ENCODE measurements around the gene UBE4B.
A peak's percentile ranks its signal among the peaks of the same experiment; 100 is the strongest.
"Not testable (repeated sequence)": the region's sequence is repeated elsewhere in the genome, so short reads cannot be mapped to it uniquely, and the experiment has no call there.

UBE4B gene

DNA sequence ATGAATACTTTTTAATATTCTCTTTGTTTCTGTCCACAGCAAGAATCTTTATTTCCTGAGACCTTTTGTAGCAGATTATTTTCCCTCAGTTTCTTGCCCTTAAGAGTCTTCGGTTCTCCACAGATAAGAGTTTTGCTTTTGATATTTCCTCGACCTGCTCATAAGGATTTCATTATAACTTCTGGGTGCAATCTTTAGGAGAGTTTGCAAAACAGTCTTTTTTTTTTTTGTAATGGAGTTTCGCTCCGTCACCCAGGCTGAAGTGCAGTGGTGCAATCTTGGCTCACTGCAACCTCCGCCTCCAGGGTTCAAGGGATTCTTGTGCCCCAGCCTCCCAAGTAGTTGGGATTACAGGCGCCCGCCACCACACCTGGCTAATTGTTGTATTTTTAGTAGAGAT lies 10.1 kb upstream of the UBE4B start:
- Histone ChIP-seq H3K4me3 (ENCODE audit: low read length) (no peak overlapping the region), H3K4ac (ENCODE audit: low read depth, low read length) (no peak overlapping the region), H3K23ac (ENCODE audit: low read length) (no peak overlapping the region), H3K4me2 (ENCODE audit: low read length) (no peak overlapping the region), H4K5ac (ENCODE audit: low read length) (no peak overlapping the region), H3K36me3 (ENCODE audit: control insufficient read depth, insufficient read depth, low read length) (no peaks in the 10 kb centered on the region), H4K8ac (ENCODE audit: low read depth, low read length) (no peak overlapping the region), H3K9ac (ENCODE audit: low read length) (no peak overlapping the region), H2BK15ac (replicated peaks; ENCODE audit: low read depth) (no peak overlapping the region), H3K79me2 (ENCODE audit: control insufficient read depth, insufficient read depth, low read length) (no peaks in the 10 kb centered on the region), H2AK5ac (ENCODE audit: low read length) (no peak overlapping the region), H3K27ac (ENCODE audit: low read depth, low read length) (no peak overlapping the region), H3K18ac (ENCODE audit: low read length) (no peak overlapping the region), H3K56ac (ENCODE audit: low read length) (no peak overlapping the region), H3K79me1 (ENCODE audit: low read length) (no peaks in the 10 kb centered on the region), H2BK120ac (ENCODE audit: low read depth, low read length) (no peak overlapping the region), H2BK5ac (ENCODE audit: low read length) (no peak overlapping the region), H3K27me3 (ENCODE audit: insufficient read depth, low read length, poor library complexity) (no peaks in the 10 kb centered on the region), H3K4me1 (ENCODE audit: control insufficient read depth, low read depth, low read length) (no peaks in the 10 kb centered on the region)
- WGBS (ENCODE audit: extremely low coverage, insufficient coverage, low lambda C conversion rate) = no CpG with 5 or more reads among the region's 7 CpGs
- DNase-seq = no peak

DNA sequence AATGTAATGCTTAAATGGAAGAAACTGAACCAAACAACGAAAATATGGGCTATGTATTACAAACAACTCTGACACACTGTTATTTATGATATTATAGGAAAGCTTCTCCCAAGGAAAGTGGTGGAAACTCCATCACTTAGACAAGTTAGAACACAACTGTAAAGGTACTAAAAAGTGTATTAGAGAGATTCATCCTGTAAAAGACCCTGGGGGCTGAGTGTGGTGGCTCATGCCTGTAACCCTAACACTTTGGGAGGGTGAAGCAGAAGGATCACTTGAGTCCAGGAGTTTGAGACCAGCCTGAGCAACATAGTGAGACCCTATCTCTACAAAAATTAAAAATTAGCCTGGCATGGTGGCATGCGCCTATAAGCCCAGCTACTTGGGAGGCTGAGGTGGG lies 7.4 kb upstream of the UBE4B start:
- Histone ChIP-seq H4K5ac (ENCODE audit: low read length) (no peak overlapping the region), H3K4me2 (ENCODE audit: low read length) (no peak overlapping the region), H3K4me3 (ENCODE audit: low read length) (no peak overlapping the region), H3K27ac (ENCODE audit: low read depth, low read length) (no peak overlapping the region), H2BK5ac (ENCODE audit: low read length) (no peak overlapping the region), H3K4ac (ENCODE audit: low read depth, low read length) (no peak overlapping the region), H3K79me1 (ENCODE audit: low read length) (no peaks in the 10 kb centered on the region), H3K36me3 (ENCODE audit: control insufficient read depth, insufficient read depth, low read length) (no peaks in the 10 kb centered on the region), H3K9ac (ENCODE audit: low read length) (no peak overlapping the region), H3K4me1 (ENCODE audit: control insufficient read depth, low read depth, low read length) (no peaks in the 10 kb centered on the region), H2AK5ac (ENCODE audit: low read length) (no peak overlapping the region), H3K27me3 (ENCODE audit: insufficient read depth, low read length, poor library complexity) (no peaks in the 10 kb centered on the region), H3K79me2 (ENCODE audit: control insufficient read depth, insufficient read depth, low read length) (no peaks in the 10 kb centered on the region), H4K8ac (ENCODE audit: low read depth, low read length) (no peak overlapping the region), H3K56ac (ENCODE audit: low read length) (no peak overlapping the region), H2BK120ac (ENCODE audit: low read depth, low read length) (no peak overlapping the region), H3K18ac (ENCODE audit: low read length) (no peak overlapping the region), H2BK15ac (replicated peaks; ENCODE audit: low read depth) (no peak overlapping the region), H3K23ac (ENCODE audit: low read length) (no peak overlapping the region)
- DNase-seq = no peak
- no CpG with 5 or more reads among the region's 2 CpGs for WGBS (ENCODE audit: extremely low coverage, insufficient coverage, low lambda C conversion rate)

DNA sequence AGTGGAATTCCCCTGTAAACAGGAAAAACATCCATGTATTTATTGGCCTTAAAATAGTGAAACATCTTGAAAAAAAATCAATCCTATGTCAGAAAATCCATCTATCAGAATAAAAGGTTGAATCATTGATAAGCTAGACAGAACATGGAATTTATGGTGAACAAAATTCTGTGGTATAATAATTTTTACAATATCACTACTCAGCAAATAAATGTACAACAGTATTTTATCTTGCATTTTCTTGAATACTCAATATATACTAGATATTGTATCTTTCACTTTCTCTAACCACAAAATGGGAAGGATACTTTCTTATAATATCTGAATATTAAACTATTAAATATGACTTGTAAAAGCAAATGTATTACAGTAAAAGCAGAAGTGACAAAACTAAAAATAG lies 5.7 kb upstream of the UBE4B start:
- no peak overlapping the region for H3K18ac ChIP-seq (ENCODE audit: low read length)
- no peak overlapping the region for H4K8ac ChIP-seq (ENCODE audit: low read depth, low read length)
- H2AK5ac ChIP-seq (ENCODE audit: low read length) = no peak overlapping the region
- no peak overlapping the region for H2BK120ac ChIP-seq (ENCODE audit: low read depth, low read length)
- no peak overlapping the region for H3K4ac ChIP-seq (ENCODE audit: low read depth, low read length)
- no peaks in the 10 kb centered on the region for H3K27me3 ChIP-seq (ENCODE audit: insufficient read depth, low read length, poor library complexity)
- H3K79me2 ChIP-seq (ENCODE audit: control insufficient read depth, insufficient read depth, low read length) = no peaks in the 10 kb centered on the region
- no peak overlapping the region for H3K27ac ChIP-seq (ENCODE audit: low read depth, low read length)
- H3K4me2 ChIP-seq (ENCODE audit: low read length) = no peak overlapping the region
- no peaks in the 10 kb centered on the region for H3K36me3 ChIP-seq (ENCODE audit: control insufficient read depth, insufficient read depth, low read length)
- H3K9ac ChIP-seq (ENCODE audit: low read length) = no peak overlapping the region
- H3K4me1 ChIP-seq (ENCODE audit: control insufficient read depth, low read depth, low read length) = no peaks in the 10 kb centered on the region
- no peak overlapping the region for H3K4me3 ChIP-seq (ENCODE audit: low read length)
- H2BK5ac ChIP-seq (ENCODE audit: low read length) = no peak overlapping the region
- H4K5ac ChIP-seq (ENCODE audit: low read length) = no peak overlapping the region
- H3K23ac ChIP-seq (ENCODE audit: low read length) = no peak overlapping the region
- H3K79me1 ChIP-seq (ENCODE audit: low read length) = no peaks in the 10 kb centered on the region
- no peak for DNase-seq
- H3K56ac ChIP-seq (ENCODE audit: low read length) = no peak overlapping the region
- H2BK15ac ChIP-seq (replicated peaks; ENCODE audit: low read depth) = no peak overlapping the region

DNA sequence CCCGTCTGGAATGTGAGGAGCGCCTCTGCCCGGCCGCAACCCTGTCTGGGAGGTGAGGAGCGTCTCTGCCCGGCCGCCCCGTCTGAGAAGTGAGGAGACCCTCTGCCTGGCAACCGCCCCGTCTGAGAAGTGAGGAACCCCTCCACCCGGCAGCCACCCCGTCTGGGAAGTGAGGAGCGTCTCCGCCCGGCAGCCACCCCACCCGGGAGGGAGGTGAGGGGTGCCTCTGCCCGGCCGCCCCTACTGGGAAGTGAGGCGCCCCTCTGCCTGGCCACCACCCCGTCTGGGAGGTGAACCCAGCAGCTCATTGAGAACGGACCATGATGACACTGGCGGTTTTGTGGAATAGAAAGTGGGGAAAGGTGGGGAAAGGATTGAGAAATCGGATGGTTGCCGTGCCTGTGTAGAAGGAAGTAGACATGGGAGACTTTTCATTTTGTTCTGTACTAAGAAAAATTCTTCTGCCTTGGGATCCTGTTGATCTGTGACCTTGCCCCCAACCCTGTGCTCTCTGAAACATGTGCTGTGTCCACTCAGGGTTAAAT lies 3.7 kb upstream of the UBE4B start:
- H3K27me3 ChIP-seq (ENCODE audit: insufficient read depth, low read length, poor library complexity); H4K8ac ChIP-seq (ENCODE audit: low read depth, low read length); H3K18ac ChIP-seq (ENCODE audit: low read length); H3K4me2 ChIP-seq (ENCODE audit: low read length); H3K79me1 ChIP-seq (ENCODE audit: low read length); H2BK120ac ChIP-seq (ENCODE audit: low read depth, low read length); H3K36me3 ChIP-seq (ENCODE audit: control insufficient read depth, insufficient read depth, low read length); H3K4me3 ChIP-seq (ENCODE audit: low read length); H3K79me2 ChIP-seq (ENCODE audit: control insufficient read depth, insufficient read depth, low read length); H2BK15ac ChIP-seq (replicated peaks; ENCODE audit: low read depth); H3K4me1 ChIP-seq (ENCODE audit: control insufficient read depth, low read depth, low read length); H3K9ac ChIP-seq (ENCODE audit: low read length); H2BK5ac ChIP-seq (ENCODE audit: low read length); DNase-seq; H3K56ac ChIP-seq (ENCODE audit: low read length); H3K23ac ChIP-seq (ENCODE audit: low read length); H3K27ac ChIP-seq (ENCODE audit: low read depth, low read length); H3K4ac ChIP-seq (ENCODE audit: low read depth, low read length); H2AK5ac ChIP-seq (ENCODE audit: low read length); H4K5ac ChIP-seq (ENCODE audit: low read length): not testable (repeated sequence)
- no CpG with 5 or more reads among the region's 24 CpGs for WGBS (ENCODE audit: extremely low coverage, insufficient coverage, low lambda C conversion rate)

DNA sequence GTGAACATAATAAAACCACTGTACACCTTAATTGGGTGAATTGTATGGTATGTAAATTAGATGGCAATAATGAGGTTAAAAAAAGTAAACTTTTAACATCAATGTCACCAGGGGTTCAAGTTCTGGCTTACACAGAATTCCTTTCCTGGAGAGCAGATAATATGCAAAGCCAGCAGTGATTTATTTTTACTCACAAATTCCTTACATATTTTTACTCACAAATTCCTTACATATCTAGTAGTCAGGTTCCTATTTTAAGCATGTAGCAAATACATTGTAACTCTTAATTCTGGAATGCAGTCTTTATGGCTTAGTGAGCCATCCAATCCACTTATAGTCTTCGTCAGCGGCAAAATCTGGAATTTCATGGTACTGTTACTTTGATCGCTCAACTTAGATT lies 1.3 kb upstream of the UBE4B start:
- no peaks in the 10 kb centered on the region for H3K27me3 ChIP-seq (ENCODE audit: insufficient read depth, low read length, poor library complexity)
- no peak overlapping the region for H2BK15ac ChIP-seq (replicated peaks; ENCODE audit: low read depth)
- H3K79me2 ChIP-seq (ENCODE audit: control insufficient read depth, insufficient read depth, low read length) = peaks cover 11% of the 10 kb centered on the region
- no peaks in the 10 kb centered on the region for H3K4me1 ChIP-seq (ENCODE audit: control insufficient read depth, low read depth, low read length)
- H3K4me3 ChIP-seq (ENCODE audit: low read length) = no peak overlapping the region
- H3K18ac ChIP-seq (ENCODE audit: low read length) = no peak overlapping the region
- H2AK5ac ChIP-seq (ENCODE audit: low read length) = no peak overlapping the region
- H2BK120ac ChIP-seq (ENCODE audit: low read depth, low read length) = no peak overlapping the region
- H3K9ac ChIP-seq (ENCODE audit: low read length) = no peak overlapping the region
- peak; percentile 52 for DNase-seq
- WGBS (ENCODE audit: extremely low coverage, insufficient coverage, low lambda C conversion rate) = no CpG with 5 or more reads among the region's 3 CpGs
- H3K56ac ChIP-seq (ENCODE audit: low read length) = no peak overlapping the region
- H4K8ac ChIP-seq (ENCODE audit: low read depth, low read length) = no peak overlapping the region
- no peak overlapping the region for H3K23ac ChIP-seq (ENCODE audit: low read length)
- peaks cover 6% of the 10 kb centered on the region for H3K79me1 ChIP-seq (ENCODE audit: low read length)
- H2BK5ac ChIP-seq (ENCODE audit: low read length) = no peak overlapping the region
- no peak overlapping the region for H3K27ac ChIP-seq (ENCODE audit: low read depth, low read length)
- no peak overlapping the region for H3K4ac ChIP-seq (ENCODE audit: low read depth, low read length)
- no peak overlapping the region for H4K5ac ChIP-seq (ENCODE audit: low read length)
- no peak overlapping the region for H3K4me2 ChIP-seq (ENCODE audit: low read length)
- H3K36me3 ChIP-seq (ENCODE audit: control insufficient read depth, insufficient read depth, low read length) = no peaks in the 10 kb centered on the region

DNA sequence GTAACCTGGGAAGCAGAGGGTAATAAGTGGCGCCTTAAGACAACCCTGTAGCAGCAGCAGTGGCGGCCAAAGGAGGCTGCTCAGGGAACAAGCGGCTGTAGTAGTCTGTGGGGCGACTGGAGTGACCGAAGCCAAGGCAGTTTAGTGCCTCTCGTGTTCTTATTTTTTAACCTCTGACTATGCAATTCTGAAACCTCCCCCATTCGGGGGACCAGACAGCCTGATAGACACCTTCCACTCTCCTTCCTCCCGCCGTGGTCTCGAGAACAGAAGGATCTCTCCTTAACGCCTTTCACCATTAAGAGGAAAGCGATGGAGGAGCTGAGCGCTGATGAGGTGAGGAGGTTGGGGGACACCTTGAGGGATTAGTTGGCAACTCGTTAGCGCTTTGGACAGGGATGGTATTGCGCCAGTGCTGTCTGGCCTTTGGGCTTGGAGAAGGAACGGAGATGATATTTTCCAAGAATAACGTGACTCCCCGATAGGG lies 644 bp downstream of the UBE4B start:
- Histone ChIP-seq H3K4ac (ENCODE audit: low read depth, low read length) (peak overlapping the region; percentile 73), H3K4me2 (ENCODE audit: low read length) (peak overlapping the region; percentile 90), H3K36me3 (ENCODE audit: control insufficient read depth, insufficient read depth, low read length) (no peaks in the 10 kb centered on the region), H3K27me3 (ENCODE audit: insufficient read depth, low read length, poor library complexity) (no peaks in the 10 kb centered on the region), H2BK120ac (ENCODE audit: low read depth, low read length) (no peak overlapping the region), H3K79me1 (ENCODE audit: low read length) (peaks cover 6% of the 10 kb centered on the region), H3K4me3 (ENCODE audit: low read length) (peak overlapping the region; percentile 100), H4K5ac (ENCODE audit: low read length) (no peak overlapping the region), H4K8ac (ENCODE audit: low read depth, low read length) (no peak overlapping the region), H2BK15ac (replicated peaks; ENCODE audit: low read depth) (no peak overlapping the region), H2AK5ac (ENCODE audit: low read length) (peak overlapping the region; percentile 32), H3K56ac (ENCODE audit: low read length) (peak overlapping the region; percentile 100), H3K27ac (ENCODE audit: low read depth, low read length) (peak overlapping the region; percentile 94), H3K23ac (ENCODE audit: low read length) (peak overlapping the region; percentile 87), H3K79me2 (ENCODE audit: control insufficient read depth, insufficient read depth, low read length) (peaks cover 22% of the 10 kb centered on the region), H3K4me1 (ENCODE audit: control insufficient read depth, low read depth, low read length) (no peaks in the 10 kb centered on the region), H3K18ac (ENCODE audit: low read length) (peak overlapping the region; percentile 77), H2BK5ac (ENCODE audit: low read length) (peak overlapping the region; percentile 96), H3K9ac (ENCODE audit: low read length) (peak overlapping the region; percentile 100)
- DNase-seq = peak; percentile 80
- no CpG with 5 or more reads among the region's 19 CpGs for WGBS (ENCODE audit: extremely low coverage, insufficient coverage, low lambda C conversion rate)

All from mesendoderm (in vitro differentiated cells).